Activated CD4-positive, alpha-beta T cell treated with anti-CD3 and anti-CD28 coated beads, Interleukin-2, amount 50 U/mL, for 48 hours (primary cell): Measurements from ENCODE around the gene PANX3.
A peak's percentile ranks its signal among the peaks of the same experiment; 100 is the strongest.

Experiments used
- DNase-seq, 2 experiments: peaks; one replicate each; pipeline ENCODE4 v3.0.0-alpha.2; 2020

Gene PANX3

DNA sequence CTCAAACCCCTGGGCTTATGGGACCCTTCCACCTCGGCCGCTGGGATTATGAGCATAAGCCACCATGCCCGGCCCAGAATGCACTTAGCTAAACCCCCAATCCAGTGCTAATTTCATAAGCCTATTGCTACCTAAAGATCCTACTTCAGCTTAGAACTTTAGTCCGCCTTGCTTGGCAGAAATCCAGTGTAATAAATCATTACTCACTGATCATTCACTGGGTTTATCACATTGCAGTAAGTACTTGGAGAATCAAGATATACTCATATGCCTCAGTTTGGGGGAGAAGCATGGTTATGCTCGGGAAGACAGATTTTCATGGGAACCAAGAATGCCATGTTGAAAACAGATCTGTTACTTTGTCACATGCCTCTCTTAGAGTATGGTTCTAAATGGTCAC is 7.6 kb downstream of the PANX3 start:
- no peak for DNase-seq

DNA sequence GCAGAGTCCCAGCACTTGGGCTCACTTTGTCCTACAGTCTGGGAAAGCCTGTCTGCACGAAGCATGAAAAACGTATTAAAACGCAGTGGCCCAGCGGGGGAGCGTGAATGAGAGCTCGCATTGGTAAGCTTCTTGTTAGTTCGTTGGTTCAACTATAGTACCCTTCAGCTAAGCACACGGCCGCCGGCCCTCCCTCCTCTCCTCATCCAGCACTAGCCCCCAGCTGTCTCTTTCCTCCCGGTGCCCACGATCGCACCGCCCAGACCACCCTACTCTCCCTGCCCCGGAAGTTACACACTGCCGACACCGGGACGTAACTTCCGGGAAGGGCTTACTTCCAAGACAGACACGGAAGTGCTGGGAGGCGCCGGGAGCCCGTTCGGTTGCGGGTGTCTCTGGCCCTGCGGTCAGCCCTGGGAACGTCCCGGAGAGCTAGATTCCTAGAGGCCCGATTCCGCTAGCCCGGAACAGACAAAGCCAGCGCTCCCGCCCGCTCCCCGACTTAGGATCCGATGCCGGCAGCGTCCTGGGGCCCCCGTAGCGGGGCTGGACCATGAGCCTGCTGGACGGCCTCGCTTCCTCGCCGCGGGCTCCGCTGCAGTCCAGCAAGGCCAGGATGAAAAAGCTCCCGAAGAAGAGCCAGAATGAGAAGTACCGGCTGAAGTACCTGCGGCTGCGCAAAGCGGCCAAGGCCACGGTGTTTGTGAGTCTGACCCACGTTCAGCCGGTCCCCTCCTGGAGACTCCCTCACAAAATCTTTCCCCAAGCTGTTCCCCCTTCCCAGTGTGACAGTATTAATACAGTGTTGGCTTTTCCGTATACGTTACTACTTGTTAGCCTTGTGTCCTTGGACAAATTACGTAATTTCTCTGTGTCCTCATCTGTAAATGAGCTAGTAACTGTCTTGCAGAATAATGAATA is 11.6 kb downstream of the PANX3 start, which contains the start of gene TBRG1:
TBRG1 (plus strand) TSS at position 334 of the 921 bp plus-strand sequence; CDS start at position 554, 220 bp downstream.
- peak; percentile 81 to 85 for DNase-seq

DNA sequence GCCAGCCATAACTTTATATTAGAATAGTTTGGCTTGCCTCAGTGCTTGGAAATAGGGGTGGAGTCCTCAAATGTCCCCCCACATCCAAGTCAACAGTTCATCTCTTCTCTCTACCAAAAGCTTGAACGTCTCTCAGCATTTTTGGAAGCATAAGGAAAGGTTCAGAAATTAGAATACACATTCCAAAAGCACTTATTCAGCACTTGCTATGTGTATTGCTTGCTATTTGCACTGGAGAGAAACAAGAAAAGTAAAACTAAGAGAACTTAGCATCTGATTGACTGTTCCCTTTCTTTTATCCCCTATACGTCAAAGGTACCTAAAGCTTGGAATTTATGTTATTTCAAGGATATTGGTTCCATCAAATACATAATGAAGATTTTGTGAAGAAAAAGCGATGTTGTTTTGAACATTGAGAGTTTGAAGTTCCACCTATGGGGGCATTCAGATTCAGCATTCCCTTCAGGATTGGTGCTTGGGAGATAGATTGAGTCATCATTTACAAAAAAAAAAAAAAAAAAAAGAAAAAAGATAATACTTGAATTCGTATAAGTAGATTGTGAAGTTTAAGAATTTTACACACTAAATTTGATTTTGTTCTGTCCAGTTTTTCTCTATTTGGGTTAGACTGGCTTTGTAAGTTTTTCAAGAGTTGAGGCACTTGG is 12.8 kb downstream of the PANX3 start:
- DNase-seq = no peak

DNA sequence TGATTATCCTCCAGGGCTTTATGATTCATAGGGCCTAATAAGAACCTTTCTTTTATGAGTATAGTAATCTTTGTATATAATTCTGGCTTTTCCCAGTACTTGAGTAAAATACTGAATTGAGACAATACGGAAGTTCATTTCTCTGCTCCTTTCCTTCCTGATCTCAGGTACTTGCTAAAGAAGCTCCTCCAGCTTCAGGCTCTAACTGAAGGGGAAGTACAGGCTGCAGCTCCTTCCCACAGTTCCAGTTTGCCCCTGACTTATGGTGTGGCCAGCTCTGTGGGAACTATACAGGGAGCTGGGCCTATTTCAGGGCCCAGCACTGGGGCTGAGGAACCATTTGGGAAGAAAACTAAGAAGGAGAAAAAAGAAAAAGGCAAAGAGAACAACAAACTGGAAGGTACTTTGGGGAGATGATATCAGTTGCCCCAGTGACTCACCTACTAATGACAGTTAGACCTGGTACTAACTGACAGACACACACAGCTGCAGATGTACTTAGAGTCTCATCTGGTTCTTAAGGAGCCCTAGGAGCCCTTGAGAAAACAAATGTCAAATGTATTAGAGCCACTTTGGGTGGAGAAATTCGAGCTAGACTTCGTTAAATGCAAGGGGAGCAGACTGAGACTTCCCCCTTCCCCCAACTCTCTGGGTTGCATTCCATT is 14.4 kb downstream of the PANX3 start:
- no peak for DNase-seq

DNA sequence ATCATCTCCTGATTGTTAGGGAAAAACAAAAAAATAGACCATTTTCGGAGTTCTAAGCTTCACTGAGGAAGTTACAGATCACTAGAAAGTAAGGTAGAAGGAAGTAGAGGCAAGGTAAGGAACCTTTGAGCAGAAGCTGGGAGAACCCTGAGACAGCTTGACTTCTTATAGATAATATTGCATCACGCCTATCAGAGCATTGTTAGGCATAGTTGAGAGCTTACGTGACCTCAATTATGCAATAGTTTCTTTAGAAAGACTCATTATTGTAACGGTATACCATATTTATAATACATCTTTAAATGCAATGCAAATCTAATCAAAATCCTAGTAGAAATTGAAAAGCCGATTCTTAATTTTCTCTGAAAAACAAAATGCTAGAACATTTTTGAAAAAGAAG is 16.3 kb downstream of the PANX3 start:
- DNase-seq = no peak

DNA sequence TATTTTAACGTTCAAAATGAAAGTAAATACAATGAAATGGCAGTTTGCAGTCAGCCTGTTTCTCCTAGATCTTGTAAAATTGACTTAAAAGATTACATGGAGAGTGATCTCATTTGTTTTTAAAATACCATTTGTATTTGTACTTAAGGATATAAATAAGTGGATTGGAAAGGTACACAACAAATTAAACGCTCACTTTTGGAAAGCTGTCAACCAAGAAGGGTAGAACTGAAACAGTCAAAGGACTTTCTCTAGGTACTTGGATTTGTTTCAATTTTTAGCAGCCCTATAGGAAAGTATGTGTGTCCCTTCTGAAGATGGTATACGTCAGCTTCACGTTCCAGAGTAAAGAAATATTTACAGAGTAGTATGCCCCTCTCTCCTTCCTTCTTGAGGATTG is 18.7 kb downstream of the PANX3 start:
- no peak for DNase-seq

DNA sequence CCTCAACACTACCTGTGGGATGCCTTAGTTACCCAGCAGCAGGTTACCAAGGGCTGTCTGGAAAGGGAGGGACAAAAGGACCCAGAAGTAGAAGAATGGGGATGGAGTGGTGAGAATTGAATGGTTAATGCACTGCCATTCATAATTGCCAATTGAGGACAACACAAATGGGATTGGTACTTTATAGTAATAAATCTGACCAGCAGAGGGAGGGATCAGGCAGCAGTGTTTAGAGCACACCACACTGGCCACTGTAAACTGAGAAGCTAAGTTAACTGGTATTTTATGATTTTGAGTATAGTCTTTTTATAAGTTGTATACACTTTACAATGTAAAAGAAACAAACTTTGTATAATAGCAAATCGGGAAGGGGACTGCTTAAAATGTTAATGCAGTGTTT is 22.1 kb downstream of the PANX3 start:
- no peak for DNase-seq

DNA sequence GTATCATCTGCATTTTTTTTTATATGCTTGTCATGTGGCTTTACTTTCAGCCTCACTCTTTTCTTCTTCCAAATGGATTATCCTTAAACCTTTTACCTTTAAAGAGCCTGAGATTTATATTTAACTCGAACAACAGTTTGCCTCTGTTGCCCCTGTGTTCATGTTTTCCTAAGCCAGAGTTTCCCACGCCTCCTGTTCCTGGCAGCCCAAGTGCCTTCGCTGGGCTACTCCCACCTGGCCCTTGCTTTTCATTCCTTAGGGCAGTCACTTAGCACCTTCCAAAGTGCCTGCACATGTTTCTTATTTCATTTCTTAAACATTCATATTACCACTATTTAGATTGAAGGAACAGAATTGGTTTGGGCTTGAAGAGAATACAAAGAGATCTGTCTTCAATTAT is 24.7 kb downstream of the PANX3 start:
- DNase-seq = no peak

DNA sequence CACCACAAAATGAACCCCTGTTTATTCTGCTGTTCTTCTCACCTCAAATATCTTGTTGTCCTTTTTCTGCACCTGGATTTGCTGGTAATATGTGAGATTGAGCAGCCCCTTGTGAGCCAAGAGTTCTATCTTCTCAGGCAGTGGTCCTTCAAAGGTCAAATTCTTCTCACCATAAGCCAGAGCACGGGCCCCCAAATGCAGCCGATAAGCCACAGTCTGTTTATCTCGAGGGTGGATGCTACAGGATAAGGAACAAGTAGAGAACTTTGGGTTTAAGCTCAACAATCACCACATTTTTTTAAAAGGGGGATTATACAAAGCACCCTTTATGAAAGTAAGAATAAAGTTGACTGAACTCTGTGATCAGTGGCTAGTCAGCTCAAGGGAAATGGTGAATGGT is 27.3 kb downstream of the PANX3 start:
- no peak for DNase-seq

DNA sequence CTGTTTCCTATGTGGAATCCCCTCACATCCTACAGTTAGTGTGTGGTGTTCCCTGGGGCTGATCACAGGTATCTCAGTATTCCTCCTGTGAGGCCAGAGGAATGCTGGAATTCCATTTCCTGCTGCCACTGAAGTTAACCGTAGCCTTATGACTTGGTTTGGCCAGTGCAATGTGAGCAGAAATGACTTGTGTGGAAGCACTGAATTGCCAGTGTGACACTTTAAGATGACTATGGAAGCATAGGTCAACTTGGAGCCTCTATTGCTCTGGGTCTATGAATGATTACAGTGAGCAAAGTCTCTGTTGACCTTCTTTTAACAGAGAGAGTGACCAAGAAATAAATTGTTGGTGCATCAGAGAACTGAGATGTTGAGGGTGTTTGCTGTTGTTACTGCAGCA is 28.0 kb downstream of the PANX3 start:
- no peak for DNase-seq

DNA sequence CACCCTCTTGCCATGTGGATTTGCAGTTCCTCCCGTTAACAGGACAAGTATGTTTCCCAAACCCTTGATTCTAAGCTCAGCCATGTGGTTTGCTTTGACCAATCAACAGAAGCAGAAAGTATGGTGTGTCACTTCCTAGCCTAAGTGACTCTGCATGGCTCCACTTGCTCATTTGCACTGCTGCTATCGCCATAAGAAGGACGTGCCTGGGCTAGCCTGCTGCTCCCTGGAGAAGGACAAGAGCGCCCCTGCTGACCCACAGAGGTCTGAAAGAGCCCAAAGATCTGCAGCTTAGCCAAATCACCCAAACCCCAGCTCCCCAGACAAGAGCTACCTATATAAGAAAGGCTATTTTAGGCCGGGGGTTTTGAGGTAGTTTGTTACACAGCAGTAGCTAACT is 29.4 kb downstream of the PANX3 start:
- DNase-seq = no peak

DNA sequence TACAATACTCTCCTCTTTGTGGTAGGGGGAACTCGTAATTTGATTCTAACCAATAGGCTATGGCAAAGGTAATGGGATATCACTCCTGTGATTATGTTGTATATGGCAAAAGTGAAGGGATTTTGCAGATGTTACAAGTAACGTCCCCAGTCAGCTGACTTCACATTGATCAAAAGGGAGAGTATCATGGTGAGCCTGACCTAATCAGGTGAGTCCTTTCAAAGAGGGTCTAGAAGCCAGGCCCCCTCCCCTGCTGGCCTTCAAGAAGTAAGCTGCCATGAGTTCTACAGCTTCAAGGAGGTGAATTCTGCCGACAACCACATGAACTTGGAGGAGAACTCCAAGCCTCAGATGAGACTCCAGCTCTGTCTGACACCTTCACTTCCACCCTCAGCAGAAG is 31.4 kb downstream of the PANX3 start:
- DNase-seq = no peak

DNA sequence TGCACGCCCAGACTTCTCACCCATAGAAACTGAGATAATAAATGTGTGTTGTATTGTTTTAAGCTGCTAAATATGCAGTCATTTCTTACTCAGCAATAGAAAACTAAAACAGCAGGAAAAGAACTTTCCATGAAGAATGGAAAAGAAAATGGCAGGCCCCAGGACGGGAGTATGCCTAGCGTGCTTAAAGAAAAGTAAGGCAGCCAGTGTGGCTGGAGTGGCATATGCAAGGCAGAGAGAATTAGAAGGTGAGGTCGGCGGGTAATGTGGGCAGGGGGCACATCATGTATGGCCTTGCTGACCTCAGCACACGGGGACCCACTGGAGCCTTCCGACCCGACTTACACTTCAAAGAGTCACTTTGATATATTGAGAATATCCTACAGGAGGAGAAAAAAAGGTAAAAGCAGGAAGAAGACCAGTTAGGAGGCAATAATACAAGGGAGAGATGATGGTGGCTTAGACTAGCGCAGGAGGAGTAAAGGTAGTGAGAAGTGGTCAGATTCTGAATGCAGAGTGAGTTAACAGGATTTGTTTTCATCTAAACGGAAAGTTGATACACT is 31.9 kb downstream of the PANX3 start:
- DNase-seq = no peak

DNA sequence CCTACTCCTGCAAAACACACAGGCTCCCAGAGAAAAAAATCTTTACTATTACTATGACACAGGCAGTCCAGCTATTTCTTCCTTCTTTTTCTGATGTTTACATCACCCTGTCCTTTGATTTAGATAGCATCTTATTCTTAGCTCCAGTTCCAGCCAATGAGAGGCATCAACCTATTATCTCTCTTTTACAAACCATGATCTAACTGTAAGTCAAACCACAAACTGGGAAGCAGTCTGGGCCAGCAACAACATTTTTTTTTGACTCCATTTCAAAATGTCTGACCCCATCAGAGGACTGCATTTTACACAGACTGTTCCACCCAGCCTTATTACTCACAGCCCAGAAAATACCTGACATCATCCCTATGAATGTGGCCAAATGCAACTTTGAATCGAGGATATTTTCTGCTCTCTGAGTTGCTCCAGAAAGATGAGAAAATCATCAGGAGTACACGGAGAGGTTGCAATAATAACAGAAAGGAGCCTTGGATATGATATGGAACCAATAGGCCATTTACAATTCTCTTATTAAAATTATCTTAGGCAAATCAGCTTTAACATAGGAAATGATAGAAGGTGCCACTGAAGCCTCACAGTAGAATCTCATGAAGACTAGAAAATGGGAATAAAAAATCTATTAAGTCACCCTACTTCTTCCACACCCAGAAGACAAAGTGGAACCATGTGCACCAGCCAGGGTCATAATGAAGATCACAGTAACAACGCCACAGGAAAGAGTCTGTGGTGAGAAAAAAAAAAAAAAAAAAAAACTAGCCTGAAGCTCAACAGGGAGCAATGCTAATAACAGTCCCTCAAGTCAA is 32.6 kb downstream of the PANX3 start:
- DNase-seq = no peak

DNA sequence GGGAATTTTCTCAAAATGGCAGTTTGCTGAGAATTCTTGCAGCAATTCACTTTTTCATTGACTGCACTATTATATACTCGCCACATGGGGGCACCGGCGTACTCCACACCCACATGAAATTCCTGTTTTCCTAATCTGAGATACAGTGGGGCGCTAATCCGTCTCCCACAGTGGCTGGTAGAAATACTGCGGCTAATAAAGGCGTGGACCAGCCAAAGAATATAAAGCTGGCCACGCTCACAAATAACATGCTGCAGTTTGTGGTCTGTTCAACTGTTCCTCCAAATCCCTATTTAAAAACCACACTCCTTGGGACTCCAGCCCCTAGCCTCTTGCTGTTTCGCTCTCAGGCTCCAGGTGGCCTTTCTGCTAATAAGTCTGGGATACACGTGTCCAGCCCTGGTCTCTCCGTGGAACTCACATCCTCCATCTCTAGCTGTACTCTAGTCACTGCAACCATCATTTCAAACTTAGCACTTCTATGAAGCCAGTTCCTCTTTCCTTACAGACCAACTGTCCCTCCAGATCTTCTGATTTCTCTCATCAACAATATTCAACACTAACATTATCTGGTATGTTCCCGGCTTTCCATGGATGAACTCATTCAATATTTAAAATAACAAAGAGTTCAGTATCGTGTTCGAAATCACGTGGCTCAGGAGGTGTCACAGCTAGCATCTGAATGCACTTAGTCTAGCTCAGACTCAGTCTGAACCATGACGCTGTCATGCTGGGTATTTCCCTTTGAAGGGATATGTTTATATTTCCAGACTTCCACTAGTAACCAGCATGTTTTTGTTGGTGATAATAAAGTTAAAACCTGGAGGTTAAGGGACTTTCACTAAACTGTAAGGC is 33.4 kb downstream of the PANX3 start:
- DNase-seq = peak; percentile 14 to 29

DNA sequence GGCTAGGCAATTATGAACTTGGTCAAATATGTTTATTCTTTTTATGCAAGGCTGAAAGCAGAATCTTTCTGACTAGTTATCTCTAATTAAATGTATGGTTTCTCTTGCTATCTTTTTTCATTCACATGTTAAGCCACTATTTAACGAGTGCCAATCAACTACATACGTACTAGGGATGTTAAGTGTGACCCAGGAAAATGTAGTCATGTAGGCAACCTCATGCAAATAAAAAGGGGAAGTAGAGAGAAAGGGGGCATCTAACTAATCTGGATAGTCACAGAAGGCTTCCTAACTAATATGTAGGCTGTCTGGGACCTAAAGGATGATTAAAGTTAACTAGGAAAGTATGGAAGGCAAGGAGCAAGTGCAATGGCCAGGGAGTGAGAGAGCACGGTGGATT is 34.9 kb downstream of the PANX3 start:
- no peak for DNase-seq

DNA sequence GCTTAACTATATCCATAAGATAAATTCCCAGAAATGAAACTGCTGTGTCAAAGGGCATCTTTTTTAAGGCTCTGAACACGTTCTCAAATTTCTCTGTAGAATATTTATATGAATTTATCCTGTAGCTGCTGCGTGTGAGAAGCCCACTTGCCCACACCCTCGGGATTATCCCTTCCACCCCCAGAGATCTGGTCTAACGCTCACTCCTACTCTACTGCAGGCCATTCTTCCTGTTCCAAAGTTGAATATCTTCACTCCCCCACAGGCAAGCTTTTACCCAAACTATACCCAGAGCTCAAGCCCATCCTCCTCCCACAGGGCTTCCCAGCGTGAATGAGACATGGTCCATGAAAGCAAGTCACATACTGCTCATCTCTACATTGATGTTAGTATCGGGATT is 37.4 kb downstream of the PANX3 start:
- DNase-seq = no peak

DNA sequence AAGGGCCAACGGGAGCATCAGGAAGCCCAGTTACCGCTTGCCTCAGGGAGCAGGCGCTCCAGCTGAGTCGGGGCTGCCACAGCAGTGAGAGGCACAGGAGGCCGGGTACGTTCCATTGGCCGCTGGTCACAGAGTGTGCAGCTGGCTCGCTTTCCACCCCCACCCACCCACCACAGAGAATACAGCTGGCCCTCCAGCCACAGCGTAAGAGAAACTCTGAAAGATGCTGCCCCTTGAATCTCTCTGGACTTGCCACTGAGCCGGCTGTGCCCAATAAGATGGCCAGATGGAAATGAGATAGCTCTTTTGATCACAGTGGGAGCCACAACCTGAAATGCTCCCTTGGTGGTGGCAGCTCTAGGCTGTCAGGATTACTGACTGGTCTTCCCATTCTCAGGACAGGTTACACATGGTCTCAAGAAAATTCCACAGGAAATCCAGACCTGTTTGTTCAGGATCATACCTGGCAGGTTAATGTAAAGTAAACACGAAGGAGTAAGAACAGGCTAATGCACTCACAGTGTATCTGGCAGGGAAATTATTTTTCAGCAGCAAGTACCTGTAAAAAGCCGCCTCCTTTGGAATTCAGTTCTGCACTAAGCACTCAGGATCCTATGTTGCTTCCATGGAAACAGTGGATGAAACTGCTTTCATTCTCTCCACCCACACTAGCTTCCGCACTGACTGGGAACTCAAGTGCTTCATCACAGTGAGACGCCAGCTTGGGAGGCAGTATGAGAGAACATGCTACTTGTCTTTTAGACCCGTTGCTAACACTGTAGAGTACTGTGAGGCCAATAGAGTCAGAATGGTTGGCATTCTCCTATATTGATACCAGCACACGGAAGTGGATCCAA is 45.8 kb downstream of the PANX3 start:
- no peak for DNase-seq

DNA sequence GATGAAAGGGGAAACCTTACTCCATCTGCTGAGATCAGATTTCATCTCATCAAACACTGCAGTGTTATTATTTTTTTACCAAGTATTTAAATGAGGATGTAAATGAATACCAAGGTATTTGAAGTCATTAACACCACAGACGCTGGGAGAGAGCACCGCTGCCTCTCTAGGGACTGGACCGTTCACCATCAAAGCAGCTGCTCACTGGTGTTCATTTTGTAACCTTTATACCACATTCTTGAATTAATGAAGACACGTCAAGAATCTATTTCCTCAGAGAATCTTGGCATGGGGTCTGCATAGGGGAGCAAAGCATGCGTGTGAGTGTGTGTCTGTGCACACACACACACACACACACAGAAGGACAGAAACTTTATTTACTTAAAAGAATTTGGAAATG is 46.7 kb downstream of the PANX3 start:
- DNase-seq = no peak

DNA sequence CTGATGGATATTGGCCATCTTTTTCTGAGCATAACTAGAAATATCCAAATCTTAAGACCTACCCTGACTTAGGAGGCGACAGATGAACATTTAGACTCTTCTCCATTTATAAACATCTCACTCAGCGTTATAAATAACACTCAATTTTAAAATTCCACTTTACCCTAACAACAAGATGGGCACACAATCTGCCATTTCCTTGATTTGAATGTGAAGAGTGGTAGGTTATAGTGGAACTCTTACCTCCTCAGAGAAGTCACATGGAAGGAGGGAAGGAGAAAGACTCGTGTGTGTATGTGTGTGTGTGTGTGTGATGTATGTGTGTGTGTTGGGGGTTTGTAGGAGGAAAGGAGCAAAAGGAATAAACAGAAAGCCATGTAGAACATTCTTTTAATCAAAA is 47.3 kb downstream of the PANX3 start:
- DNase-seq = no peak

DNA sequence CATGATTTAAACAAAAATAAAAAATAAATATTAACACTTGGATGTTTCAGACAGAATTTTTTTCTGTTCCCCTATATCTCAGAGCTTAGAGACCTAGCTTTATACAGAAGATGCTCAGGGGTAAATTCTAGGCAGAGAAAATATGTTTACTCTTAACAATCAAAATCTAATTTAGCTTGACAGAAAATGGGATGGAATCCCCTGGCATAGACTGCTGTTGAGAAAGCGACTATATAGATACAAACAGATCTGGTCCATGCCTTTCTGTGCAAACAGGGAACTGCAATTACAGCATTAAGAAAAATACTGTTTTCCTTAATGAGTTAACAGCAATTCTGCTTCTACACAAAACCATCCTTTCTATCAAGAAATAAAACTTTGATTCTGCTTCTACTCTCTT is 47.8 kb downstream of the PANX3 start:
- DNase-seq = no peak
